ENCODE data around the gene GYPB.
"Not testable (repeated sequence)": the region's sequence is repeated elsewhere in the genome, so short reads cannot be mapped to it uniquely, and the experiment has no call there.

Gene GYPB

GRCh38 chr4:144008602-144009001, 10.6 kb downstream of the GYPB start:
- not testable (repeated sequence) for DNase-seq

GRCh38 chr4:144007960-144008359, 11.2 kb downstream of the GYPB start:
- DNase-seq, result not testable (repeated sequence)

DNA sequence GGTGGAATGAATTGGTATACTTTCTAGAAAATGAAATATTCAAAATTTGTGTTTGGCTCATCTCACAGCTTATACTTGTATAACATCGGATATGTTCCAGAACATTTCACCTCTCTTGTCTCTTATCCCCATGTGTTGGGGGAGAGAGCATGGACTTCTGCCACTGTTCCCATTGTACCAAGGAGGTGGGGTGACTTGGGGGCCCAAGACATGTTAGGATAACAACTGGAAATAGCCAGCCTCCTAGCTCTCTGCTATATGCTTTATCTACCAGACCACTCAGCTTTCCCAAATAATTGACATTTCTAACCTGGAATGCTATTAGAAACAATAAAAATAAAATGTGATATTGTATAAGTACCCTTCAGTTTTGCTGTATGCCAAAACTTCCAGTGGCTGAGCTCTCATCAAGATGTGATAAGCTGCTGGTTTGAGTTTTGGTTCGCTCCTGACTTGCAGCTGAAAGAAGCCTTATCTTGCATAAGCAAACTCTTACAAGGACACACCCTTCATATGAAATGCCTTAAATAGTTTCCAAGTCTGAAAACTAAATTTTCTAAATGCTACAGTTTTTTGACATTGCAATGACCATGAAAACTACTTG, 12.9 kb downstream of the GYPB start:
- peak; percentile 14 for DNase-seq

GRCh38 chr4:144005558-144005953, 13.6 kb downstream of the GYPB start:
- DNase-seq, result not testable (repeated sequence)

GRCh38 chr4:144004868-144005557, 14.2 kb downstream of the GYPB start:
- peak; percentile 80 for DNase-seq

- not testable (repeated sequence) for DNase-seq
These were observed 15.3 kb downstream of the GYPB start for GRCh38 chr4:144003890-144004265.

- not testable (repeated sequence) for DNase-seq
These were observed 15.8 kb downstream of the GYPB start for GRCh38 chr4:144003205-144003889.

GRCh38 chr4:144000331-144000995, 18.7 kb downstream of the GYPB start:
- not testable (repeated sequence) for DNase-seq

- DNase-seq, result not testable (repeated sequence)
These were observed 23.0 kb downstream of the GYPB start for GRCh38 chr4:143996193-143996592.

GRCh38 chr4:143991761-143992160, 27.4 kb downstream of the GYPB start:
- DNase-seq, result not testable (repeated sequence)

GRCh38 chr4:143990717-143991116, 28.5 kb downstream of the GYPB start:
- not testable (repeated sequence) for DNase-seq

DNA sequence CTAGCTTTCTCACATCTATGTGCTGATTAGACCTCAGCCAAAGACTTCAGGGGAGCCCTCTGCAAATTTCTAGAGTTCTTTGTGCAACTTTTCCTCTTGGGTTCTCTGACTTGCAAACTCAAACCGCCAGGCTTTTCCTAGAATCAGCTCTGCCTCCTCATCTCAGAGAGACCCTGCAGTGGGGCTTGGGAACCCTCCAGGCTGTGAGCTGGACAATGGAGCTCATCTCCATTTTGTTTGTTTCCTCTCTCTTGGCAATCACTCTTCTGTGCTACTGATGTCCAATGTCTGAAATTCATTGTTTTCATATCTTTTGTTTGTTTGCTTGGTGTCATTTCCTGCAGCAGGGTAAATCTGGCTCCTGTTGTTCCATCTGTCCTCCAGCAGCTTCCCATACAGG, 33.0 kb downstream of the GYPB start:
- DNase-seq, result no peak

DNA sequence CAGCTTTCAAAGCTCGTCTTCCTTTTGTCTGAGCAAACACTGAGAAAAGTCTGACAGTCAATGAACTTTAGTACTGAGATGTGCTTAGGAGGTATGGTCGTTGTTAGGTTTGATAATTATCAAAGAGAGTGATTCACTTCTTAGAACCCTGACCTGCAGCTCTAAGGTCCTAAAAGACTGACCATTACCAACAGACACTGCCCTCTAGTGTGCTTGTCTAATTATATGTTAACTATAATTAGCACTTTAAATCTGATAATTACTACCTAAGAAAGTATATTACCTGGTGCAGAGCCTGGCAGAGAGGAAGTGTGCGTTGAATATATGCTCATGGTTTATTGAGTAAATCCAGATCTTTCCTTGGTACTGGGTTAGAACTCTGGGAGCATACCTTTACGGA, 38.4 kb downstream of the GYPB start:
- DNase-seq, result not testable (repeated sequence)

- not testable (repeated sequence) for DNase-seq
These were observed 43.7 kb downstream of the GYPB start for GRCh38 chr4:143975527-143975926.

DNA sequence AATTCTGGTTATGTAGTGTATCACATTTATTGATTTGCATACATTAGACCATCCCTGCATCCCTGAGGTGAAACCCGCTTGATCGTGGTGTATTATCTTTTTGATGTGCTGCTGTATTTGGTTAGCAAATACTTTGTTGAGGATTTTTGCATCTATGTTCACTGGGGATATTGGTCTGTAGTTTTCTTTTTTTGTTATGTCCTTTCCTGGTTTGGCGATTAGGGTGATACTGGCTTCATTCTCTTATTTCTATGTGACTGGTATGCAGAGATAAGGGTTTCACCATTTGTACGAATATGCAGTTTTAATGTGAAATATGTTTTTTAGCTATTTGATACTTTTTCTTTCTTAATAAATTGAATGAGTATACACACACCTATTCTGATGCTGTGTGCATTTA, 45.2 kb downstream of the GYPB start:
- not testable (repeated sequence) for DNase-seq

- DNase-seq, result no peak
These were observed 58.1 kb downstream of the GYPB start for GRCh38 chr4:143961075-143961474.

DNA sequence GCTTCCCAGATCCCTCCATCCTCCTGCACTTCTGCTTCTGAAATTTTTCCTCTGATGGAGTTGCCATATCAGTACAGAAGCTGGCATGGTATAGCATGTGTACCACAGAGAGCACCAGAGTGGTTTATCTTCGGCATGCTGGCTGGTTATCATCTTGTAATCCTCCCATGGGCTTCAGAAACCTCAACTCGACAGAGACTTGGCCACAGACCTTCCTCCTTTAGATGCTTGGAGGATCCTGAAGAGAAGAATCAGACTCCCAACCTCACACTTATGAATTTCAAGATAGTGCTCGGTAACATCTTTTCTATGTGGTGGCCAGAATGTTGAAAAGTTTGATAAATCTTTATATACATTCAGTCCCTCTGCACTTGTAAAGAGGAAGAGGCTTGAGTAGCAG, 63.9 kb downstream of the GYPB start:
- not testable (repeated sequence) for DNase-seq

DNA sequence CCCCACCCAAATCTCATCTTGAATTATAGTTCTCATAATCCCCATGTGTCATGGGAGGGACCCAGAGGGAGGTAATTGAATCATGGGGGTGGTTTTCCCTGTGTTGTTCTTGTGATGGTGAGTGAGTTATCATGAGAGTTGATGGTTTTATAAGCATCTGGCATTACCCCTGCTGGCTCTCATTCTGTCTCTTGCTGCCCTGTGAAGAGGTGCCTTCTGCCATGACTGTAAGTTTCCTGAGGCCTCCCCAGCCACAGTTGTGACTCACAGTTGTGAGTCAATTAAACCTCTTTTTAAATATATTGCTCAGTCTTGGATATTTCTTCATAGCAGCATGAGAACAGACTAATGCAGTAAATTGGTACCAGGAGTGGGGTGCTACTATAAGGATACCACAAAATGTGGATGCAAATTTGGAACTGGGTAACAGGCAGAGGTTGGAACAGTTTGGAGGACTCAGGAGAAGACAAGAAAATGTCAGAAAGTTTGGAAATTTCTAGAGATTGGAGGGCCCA, 67.7 kb downstream of the GYPB start:
- not testable (repeated sequence) for DNase-seq

GRCh38 chr4:143950967-143951366, 68.2 kb downstream of the GYPB start:
- peak; percentile 0 for DNase-seq

GRCh38 chr4:143950185-143950584, 69.0 kb downstream of the GYPB start:
- not testable (repeated sequence) for DNase-seq

DNA sequence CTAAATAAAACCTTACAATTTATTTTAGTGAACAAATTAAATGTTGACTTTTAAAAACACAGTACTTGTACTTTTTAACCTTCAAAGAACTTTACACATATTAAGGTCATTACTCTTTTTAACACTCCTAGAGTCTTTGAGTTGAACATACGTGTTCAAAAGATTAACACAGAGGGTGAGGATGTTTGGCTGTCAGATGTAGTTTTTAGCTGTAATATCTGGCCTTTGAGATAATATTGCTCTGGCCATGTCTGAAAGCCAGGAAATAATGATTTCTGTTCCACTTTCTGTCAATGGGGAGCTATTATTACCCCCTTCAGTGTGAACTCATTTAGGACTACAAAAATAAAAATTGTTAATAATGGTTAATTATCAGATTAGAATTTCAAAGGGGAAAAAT, 71.7 kb downstream of the GYPB start:
- DNase-seq, result not testable (repeated sequence)

Data from fibroblast of skin of right biceps (primary cell).